Ishikawa (cell line): ENCODE data around the gene TENT5C.

Experiments
- CEBPB ChIP-seq: IDR thresholded peaks from 2 replicates; pipeline ENCODE4 v1.6.1; 2012
- CREB1 ChIP-seq: IDR thresholded peaks from 2 replicates; pipeline ENCODE4 v1.6.1; 2012; ENCODE audit warnings: low read depth
- EGR1 ChIP-seq: IDR thresholded peaks from 2 replicates; pipeline ENCODE4 v1.6.1; 2012
- EP300 ChIP-seq: IDR thresholded peaks from 2 replicates; pipeline ENCODE4 v1.6.1; 2012; ENCODE audit warnings: borderline replicate concordance
- FOXM1 ChIP-seq: IDR thresholded peaks from 2 replicates; pipeline ENCODE4 v1.6.1; 2012; ENCODE audit warnings: low read depth, borderline replicate concordance
- MAX ChIP-seq: IDR thresholded peaks from 2 replicates; pipeline ENCODE4 v1.6.1; 2012
- NFIC ChIP-seq: IDR thresholded peaks from 2 replicates; pipeline ENCODE4 v1.6.1; 2012
- RAD21 ChIP-seq: IDR thresholded peaks from 2 replicates; pipeline ENCODE4 v1.6.1; 2012; ENCODE audit warnings: low read depth
- REST ChIP-seq: IDR thresholded peaks from 2 replicates; pipeline ENCODE4 v1.6.1; 2012; ENCODE audit warnings: low read depth, mild to moderate bottlenecking
- TAF1 ChIP-seq: IDR thresholded peaks from 2 replicates; pipeline ENCODE4 v1.6.1; 2012; ENCODE audit warnings: low read depth, mild to moderate bottlenecking
- TCF12 ChIP-seq: IDR thresholded peaks from 2 replicates; pipeline ENCODE4 v1.6.1; 2012; ENCODE audit warnings: low read depth
- TEAD4 ChIP-seq: IDR thresholded peaks from 2 replicates; pipeline ENCODE4 v1.6.1; 2012
- USF1 ChIP-seq: IDR thresholded peaks from 2 replicates; pipeline ENCODE4 v1.6.1; 2012
- YY1 ChIP-seq: IDR thresholded peaks from 2 replicates; pipeline ENCODE4 v1.6.1; 2012; ENCODE audit warnings: low read depth
- ZBTB7A ChIP-seq: IDR thresholded peaks from 2 replicates; pipeline ENCODE4 v1.6.1; 2012; ENCODE audit warnings: low read depth

The TENT5C gene

GRCh38 chr1:117569856-117570255 is 36.0 kb upstream of the TENT5C start:
- no peak for TF ChIP-seq TAF1
- no peak for TF ChIP-seq ZBTB7A
- no peak for TF ChIP-seq FOXM1
- no peak for TF ChIP-seq RAD21
- TF ChIP-seq REST = no peak
- no peak for TF ChIP-seq USF1
- no peak for TF ChIP-seq YY1
- no peak for TF ChIP-seq CEBPB
- TF ChIP-seq EGR1 = no peak
- TF ChIP-seq CREB1 = no peak
- no peak for TF ChIP-seq TEAD4
- no peak for TF ChIP-seq TCF12
- no peak for TF ChIP-seq EP300

- TF ChIP-seq MAX = peak; percentile 70
- no peak for TF ChIP-seq EGR1
Measured at GRCh38 chr1:117570988-117571409, 34.8 kb upstream of the TENT5C start.

- TF ChIP-seq TAF1 (no peak), NFIC (no peak), MAX (no peak), CREB1 (no peak), FOXM1 (no peak), CEBPB (no peak), ZBTB7A (no peak), YY1 (no peak)
Measured at GRCh38 chr1:117571496-117571895, 34.4 kb upstream of the TENT5C start.

GRCh38 chr1:117572546-117572945 is 33.3 kb upstream of the TENT5C start:
- TF ChIP-seq EGR1 (no peak), CREB1 (no peak), FOXM1 (no peak), TCF12 (no peak), YY1 (no peak), TAF1 (no peak), MAX (no peak), USF1 (no peak), ZBTB7A (no peak), NFIC (no peak), EP300 (no peak)

- TF ChIP-seq EGR1 = no peak
- TF ChIP-seq NFIC = no peak
- TF ChIP-seq FOXM1 = no peak
- no peak for TF ChIP-seq REST
- TF ChIP-seq USF1 = no peak
- no peak for TF ChIP-seq EP300
- TF ChIP-seq RAD21 = no peak
- TF ChIP-seq CREB1 = no peak
- no peak for TF ChIP-seq TAF1
Measured at GRCh38 chr1:117573386-117574023, 32.3 kb upstream of the TENT5C start.
